GM19395 (cell line): Measurements from ENCODE around the gene VTN.

Experiments used
- ATAC-seq: cut with Tn5 transposase; IDR thresholded peaks from one replicate; pipeline ENCODE4 v1.9.1; 2021; ENCODE audit warnings: mild to moderate bottlenecking, moderate library complexity; ENCODE audit not compliant: unreplicated experiment

Gene VTN

DNA sequence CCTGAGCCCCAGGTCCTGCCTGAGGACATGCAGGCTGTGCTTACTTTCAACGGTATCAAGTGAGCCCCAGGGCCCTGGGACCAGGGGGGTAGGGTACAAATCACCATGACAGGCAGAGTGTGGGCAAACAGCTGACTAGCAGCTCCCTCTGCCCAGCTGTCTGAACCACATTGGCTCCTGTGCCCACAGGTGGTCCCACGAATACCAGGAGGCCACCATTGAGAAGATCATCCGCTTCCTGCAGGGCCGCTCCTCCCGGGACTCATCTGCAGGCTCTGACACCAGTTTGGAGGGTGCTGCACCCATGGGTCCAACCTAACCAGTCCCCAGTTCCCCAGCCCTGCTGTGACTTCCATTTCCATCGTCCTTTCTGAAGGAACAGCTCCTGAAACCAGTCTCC, 25.9 kb upstream of the VTN start:
- ATAC-seq: no peak

DNA sequence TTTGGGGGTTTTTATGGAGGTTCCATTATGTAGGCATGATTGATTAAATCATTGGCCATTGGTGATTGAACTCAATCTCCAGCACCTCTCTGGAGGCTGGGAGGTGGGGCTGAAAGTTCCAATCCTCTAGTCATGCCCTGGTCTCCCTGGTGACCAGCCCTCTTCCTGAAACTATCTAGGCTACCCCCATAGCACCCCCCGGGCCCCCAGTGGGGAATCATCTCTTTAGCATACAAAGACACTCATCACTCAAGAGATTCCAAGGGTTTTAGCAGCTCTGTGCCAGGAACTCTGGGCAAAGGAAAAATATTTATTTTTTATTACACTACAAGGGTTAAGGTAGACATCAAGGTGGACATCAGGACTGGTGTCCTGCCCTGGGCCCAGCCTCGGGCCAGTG, 25.3 kb upstream of the VTN start:
- no peak for ATAC-seq

- ATAC-seq: no peak
Measured at GRCh38 chr17:28394337-28395116, 24.4 kb upstream of the VTN start.

DNA sequence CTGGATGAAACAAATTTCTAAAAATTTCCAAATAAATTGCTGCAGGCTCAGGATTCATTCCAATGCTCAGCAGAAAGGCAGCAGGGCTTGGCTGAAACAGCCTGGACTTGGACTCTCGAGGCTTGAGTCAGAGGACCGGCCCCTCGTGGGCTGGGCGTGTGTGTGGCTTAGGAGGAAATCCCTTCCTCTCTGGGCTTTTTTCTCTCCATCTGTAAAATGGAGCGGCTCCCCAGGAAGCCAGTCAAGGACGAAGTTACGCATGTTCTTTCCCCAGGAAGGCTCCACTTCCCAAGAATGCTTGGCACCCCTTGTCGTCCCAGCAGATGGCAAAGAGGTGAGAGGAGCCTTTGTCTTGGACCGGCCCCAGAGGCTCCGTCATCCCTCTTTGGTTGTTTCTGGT, 22.4 kb upstream of the VTN start:
- no peak for ATAC-seq

- ATAC-seq: no peak
Measured at GRCh38 chr17:28391401-28391800, 21.3 kb upstream of the VTN start.

- no peak for ATAC-seq
Measured at GRCh38 chr17:28390984-28391383, 20.9 kb upstream of the VTN start.

DNA sequence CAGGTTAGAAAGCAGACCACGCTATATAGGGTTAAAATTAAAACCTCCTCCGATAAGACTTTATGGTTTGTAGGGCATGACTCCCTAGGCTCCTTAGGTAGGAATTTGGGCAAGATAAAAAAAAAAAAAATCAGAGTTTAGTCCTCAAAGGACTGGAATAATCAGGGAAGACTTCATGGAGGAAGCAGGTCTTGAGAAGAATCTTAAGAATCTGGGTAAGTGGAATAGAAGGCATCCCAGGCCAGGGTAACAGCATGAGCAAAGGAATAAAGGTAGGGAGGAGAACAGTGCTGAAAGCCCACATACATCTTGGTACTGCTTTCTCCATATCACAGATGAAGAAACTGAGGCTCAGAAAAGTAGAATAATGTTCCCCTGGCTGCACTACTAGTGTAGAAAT, 20.5 kb upstream of the VTN start:
- no peak for ATAC-seq

DNA sequence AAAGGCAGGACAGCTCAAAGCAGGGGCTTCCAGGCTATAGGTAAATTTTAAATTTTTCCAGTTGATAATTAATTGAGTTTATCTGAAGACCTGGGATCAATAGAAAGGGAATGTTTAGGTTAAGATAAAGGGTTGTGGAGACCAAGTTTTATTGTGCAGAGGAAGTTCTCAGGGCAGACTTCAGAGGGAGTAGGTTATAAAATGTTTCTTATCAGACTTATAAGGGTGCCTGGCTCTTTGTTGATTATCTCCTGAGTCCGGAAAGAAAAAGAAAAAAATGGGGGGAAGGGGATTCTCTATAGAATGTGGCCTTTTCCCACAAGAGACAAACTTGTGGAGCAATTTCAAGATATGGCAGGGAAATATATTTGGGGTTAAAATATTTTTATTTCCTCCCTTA, 20.0 kb upstream of the VTN start:
- no peak for ATAC-seq

GRCh38 chr17:28388106-28388505, 18.0 kb upstream of the VTN start:
- no peak for ATAC-seq

DNA sequence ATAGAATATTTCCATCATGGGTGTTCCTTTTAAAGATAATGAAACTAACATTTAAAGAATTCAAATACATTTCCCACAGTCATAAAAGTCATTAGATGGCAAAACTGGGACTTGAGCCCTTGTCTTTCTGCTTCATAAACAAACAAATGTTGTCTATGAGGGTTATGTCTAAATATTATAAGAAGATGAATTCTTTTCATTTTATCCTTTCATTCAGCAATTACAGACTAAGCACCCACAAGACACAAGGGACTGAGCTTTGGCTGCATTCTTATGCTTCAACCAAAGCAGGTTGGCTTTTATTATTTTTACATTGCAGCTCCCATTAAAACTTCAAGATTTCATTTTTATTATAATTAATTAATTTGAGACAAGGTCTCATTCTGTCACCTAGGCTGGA, 16.3 kb upstream of the VTN start:
- ATAC-seq: no peak

DNA sequence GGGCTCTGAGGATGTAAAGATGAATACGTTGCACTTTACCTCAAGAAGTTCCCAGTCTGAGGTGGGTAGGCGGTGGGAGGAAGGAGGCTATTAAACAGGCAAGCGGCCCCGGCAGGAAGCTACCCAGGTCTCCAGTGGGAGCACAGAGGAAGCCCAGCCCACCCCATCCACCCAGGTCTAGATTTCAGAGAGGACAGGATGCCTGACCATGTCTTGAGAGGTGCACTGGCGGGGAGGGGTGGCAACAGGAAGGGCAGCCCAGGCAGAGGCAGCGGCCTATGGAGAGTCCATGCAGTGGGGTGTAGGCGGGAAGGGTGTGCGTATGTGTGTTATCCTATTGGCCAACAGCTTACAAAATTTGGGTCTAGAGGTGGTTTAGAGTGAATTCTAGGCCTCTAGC, 15.3 kb upstream of the VTN start:
- ATAC-seq: no peak

DNA sequence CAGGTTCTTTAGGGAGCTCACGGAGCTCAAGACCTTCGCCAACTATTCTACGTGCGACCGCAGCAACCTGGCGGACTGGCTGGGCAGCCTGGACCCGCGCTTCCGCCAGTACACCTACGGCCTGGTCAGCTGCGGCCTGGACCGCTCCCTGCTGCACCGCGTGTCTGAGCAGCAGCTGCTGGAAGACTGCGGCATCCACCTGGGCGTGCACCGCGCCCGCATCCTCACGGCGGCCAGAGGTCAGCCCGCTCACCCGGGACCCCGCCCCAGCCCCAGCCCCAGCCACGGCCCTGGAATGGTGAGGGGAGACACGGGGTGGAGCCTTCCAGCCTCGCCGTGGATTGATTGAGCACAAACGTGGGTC, 14.9 kb upstream of the VTN start:
- no peak for ATAC-seq

DNA sequence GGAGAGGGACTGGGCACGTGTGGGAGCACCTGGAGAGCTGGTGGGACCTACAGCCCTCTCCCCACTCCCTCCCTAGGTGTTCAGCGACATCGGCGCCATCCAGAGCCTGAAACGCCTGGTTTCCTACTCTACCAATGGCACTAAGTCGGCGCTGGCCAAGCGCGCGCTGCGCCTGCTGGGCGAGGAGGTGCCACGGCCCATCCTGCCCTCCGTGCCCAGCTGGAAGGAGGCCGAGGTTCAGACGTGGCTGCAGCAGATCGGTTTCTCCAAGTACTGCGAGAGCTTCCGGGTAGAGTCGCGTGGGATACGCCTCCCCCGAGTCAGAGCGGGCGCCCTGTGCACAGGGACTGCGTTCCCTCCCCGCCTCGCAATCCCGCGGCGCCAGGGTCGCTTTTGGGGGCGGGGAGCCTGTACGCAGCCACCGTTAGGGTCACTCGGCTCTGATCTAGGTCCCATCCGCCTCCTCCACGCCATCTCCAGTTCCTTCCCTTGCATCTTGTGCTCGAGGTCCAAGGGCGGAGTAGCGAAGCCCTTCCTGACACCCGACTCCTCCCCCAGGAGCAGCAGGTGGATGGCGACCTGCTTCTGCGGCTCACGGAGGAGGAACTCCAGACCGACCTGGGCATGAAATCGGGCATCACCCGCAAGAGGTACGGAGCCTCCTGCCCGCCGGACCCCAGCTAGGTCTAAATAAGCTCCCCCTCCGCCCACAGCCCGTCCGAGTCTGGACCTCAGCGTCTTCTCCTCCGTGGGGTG, 14.4 kb upstream of the VTN start:
- ATAC-seq: no peak

DNA sequence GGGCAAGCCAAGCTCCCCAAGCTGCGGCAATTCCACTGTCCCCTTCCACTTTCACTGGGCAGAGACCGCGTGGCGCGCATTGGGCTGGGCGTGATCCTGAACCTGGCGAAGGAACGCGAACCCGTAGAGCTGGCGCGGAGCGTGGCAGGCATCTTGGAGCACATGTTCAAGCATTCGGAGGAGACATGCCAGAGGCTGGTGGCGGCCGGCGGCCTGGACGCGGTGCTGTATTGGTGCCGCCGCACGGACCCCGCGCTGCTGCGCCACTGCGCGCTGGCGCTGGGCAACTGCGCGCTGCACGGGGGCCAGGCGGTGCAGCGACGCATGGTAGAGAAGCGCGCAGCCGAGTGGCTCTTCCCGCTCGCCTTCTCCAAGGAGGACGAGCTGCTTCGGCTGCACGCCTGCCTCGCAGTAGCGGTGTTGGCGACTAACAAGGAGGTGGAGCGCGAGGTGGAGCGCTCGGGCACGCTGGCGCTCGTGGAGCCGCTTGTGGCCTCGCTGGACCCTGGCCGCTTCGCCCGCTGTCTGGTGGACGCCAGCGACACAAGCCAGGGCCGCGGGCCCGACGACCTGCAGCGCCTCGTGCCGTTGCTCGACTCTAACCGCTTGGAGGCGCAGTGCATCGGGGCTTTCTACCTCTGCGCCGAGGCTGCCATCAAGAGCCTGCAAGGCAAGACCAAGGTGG, 11.2 kb upstream of the VTN start:
- ATAC-seq: no peak

DNA sequence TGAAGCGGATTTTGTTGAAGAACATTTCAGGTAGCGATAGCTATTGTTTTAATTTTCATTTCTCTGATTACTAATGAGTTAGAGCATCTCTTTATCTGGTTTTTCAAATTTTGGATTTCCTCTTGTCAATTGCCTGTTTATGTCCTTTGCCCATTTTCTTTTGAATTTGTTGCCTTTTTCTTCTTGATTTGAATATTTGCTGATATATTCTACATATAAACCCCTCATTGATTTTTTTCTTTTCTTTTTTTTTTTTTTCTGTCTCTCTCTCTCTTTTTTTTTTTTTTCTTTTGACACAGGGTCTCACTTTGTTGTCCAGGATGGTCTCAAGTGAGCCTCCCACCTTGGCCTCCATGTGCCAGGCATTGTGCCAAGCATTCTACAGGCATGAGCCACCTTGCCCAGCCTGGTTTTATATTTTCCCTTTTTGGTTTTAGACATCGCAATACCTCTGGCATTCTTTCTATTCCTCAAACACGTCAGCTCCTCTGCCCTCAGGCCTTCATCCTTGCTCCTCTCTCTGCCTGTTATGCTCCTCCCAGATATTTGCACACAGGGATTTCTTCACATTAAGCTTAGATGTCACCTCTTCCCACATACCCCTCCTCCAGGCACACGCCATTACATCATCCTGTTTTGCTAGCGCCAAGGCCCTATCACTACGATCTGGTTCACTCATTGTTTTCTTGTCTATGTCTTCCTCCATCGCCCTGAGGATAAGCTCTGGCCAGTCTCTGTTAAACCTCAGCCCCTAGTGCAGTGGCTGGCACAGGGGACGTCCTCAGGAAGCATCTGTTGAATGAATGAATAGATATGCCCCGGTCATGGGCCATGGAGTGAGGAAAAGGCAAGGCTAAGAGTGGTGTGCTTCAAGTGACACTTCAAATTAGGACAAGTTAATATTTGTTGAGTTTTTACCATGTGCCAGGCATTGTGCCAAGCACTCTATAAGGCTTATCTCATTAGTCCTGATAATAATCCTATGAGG, 10.0 kb upstream of the VTN start:
- ATAC-seq: no peak

DNA sequence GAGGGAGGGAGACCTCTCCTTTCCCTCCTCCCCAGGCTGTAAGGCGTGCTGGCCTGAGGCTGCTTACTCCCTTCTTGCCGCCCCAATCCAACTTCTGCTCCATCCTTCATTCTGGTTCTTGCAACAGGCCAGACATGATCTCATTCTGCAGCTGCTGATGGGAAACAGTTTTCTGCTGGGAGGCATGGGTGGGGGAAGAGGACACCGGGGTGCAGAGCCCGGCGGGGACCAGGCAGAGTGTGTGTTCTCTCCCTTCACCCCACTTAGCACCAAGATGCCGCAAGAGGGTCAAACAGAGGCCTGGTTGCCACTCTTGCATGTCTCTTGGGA, 2.8 kb upstream of the VTN start:
- ATAC-seq: no peak

GRCh38 chr17:28372203-28372944, 2.3 kb upstream of the VTN start:
- ATAC-seq: peak; percentile 21

- peak; percentile 81 for ATAC-seq
Measured at GRCh38 chr17:28371245-28372202, 1.4 kb upstream of the VTN start, which contains the start of gene SARM1. Gene SARM1 (plus strand): TSS chr17:28371694. CDS start chr17:28372033, 339 bp downstream.

GRCh38 chr17:28370744-28371103, 617 bp upstream of the VTN start:
- no peak for ATAC-seq
